VCaP (cell line): ENCODE measurements around the gene GORASP1.

Source experiments
- H3K27ac ChIP-seq: fragments of 450-650 bp; 2 replicates; pipeline ENCODE4 v1.5.1; 2017
- TF ChIP-seq, protein P1 (sequence below): fragments of 450-650 bp; conservative IDR thresholded peaks from 2 replicates; pipeline ENCODE4 v1.5.1; 2017; ENCODE audit warnings: mild to moderate bottlenecking, moderate library complexity

The GORASP1 gene

DNA sequence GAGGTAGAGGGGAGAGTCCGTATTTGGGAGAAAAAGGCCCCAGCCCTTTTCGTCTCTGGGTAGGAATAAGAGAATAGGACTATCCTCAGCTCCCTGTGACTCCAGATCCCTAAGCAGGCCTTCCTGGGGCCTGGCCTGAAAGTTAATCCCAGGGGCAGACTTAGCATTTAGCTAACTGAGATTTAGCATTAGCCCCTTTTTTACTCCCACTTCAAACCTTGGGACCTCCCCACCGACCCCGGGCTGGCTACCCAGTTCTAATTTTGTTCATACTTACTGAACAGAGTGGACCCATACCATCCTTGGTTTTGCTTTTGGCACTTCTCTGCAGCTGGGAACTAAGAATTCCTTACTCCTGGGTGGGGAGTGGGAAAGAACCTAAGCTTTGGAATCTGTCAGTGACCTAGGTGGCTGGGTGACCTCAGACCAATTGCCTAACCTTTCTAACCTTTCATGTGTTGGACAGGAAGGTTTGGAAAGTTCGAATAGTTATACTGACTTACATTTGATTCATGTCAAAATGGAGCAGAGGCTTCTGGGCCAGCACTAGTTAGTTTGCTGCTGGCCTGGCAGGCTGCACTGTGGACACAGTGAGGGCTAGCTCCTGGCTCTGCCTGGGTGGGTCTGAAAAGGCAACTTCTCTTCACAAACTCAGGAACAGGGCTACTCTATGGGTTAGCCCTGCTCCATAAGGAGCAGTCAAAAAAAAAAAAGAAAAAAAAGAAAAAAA lies 11.7 kb upstream of the GORASP1 start:
- TF ChIP-seq, protein P1, sequence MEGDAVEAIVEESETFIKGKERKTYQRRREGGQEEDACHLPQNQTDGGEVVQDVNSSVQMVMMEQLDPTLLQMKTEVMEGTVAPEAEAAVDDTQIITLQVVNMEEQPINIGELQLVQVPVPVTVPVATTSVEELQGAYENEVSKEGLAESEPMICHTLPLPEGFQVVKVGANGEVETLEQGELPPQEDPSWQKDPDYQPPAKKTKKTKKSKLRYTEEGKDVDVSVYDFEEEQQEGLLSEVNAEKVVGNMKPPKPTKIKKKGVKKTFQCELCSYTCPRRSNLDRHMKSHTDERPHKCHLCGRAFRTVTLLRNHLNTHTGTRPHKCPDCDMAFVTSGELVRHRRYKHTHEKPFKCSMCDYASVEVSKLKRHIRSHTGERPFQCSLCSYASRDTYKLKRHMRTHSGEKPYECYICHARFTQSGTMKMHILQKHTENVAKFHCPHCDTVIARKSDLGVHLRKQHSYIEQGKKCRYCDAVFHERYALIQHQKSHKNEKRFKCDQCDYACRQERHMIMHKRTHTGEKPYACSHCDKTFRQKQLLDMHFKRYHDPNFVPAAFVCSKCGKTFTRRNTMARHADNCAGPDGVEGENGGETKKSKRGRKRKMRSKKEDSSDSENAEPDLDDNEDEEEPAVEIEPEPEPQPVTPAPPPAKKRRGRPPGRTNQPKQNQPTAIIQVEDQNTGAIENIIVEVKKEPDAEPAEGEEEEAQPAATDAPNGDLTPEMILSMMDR = no peak
- H3K27ac ChIP-seq = no peak overlapping the region

DNA sequence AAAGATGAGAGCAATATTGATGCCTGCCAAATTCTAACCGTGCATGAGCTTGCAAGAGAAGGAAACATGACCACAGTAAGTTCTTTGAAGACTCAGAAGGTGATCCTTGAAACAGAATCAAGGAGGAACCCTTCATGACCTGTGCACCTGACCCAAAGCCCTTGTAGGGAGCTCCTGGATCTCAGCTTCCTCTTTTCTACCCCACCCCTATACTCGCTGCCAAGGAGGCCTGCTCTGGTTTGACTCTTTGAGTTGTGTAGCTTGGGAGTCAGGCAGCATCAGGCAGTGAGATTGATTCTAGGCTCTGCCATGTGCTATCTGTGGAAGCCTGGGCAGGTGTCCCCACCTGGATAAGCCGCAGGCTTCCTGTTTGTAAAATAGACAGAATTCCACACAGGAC lies 10.7 kb upstream of the GORASP1 start:
- TF ChIP-seq, protein P1 = no peak

DNA sequence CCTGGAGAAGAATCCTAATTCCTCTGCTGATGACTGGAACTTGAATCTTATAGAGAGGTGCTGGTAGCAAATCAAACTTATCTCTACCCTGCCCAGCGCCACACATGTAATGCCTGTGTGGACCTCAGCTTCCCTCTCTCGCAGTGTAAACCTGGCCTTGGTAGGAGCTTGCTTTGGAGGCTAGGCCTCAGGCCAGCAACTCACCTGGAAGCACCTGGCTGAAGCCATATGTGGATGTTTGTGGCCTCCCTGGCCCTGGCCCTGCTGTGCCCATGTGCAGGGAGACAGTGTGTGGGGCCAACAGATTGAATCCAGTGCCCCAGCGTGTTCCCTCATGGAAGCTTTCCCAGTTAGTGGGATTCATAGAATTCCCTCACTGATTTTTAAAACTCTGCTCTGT lies 8.4 kb upstream of the GORASP1 start:
- TF ChIP-seq, protein P1 = no peak
- H3K27ac ChIP-seq = no peak overlapping the region

More for the DNA sequence above, 10.7 kb upstream of the GORASP1 start:
- no peak overlapping the region for H3K27ac ChIP-seq

DNA sequence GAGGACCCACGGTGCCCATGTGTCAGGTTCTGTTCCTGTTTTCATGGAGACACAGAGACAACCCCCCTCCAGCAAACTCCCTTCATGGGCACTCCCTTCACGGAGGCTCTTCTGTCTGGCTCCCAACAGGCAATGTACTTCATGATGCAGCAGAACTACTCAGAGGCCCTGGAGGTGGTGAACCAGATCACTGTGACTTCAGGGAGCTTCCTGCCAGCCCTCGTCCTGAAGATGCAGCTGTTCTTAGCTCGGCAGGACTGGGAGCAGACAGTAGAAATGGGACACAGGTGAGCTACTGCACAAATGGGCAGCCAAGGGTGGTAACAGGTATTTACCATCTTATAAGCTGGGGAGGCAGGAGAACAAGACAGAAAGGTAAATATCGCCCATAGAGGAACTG lies 7.0 kb upstream of the GORASP1 start:
- H3K27ac ChIP-seq = no peak overlapping the region
- TF ChIP-seq, protein P1 = no peak

DNA sequence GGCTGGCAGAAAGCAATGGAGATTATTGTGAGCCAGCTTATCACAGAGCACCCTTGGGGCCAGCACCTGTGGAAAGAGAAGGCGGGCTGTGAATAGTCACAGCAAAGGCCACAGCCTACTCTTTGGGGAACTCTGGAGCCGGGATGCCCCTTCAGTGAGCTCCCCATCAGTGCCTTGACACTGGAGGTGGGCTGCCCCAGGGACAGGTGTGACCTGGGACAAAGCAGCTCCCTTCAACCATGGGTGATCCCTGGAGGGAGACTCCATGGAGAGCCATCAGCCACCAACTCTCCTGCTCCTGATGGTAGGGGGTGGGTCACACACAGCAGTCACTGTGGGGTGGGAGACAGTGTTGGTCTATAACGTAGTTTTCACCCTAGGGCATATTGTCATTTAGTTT lies 5.9 kb upstream of the GORASP1 start:
- no peak overlapping the region for H3K27ac ChIP-seq
- TF ChIP-seq, protein P1 = no peak

DNA sequence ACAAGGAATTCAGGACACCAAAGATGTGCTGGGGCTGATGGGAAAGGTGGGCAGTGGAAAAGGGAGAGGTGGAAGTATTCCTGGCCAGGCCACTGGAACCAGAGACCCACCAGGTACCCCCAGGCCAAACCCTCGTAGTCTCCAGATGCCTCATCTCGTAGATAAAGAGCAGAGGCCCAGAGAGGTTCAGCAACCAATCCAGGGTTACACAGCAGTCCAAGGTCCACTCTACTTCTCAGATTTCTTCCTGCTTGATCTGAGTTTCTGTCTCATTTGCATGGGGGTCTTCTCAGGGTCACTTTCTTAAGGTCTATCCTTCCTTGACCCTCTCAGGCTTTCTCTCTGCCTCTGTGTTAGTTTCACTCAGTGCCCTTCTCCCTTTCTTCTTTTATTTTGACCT lies 5.1 kb upstream of the GORASP1 start:
- no peak overlapping the region for H3K27ac ChIP-seq
- TF ChIP-seq, protein P1 = no peak

DNA sequence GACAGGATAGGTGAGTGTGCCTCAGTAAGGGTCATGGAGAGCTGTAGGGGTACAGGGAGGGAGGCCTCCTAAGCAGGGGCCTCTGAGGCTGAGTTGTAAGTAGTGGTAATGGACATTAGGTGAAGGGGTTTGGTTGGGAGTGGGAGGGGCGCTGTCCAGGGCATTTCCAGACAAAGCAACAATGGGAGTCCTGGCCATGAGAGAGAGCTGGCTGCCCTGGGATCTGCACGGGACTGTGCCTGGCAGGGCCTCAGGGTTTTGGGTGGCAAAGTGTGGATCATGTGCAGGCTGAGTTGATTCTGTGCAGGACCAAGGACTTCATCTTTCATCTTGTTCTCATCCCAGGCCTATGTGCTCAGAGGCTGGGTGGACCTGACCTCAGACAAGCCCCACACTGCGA lies 4.7 kb upstream of the GORASP1 start:
- TF ChIP-seq, protein P1 = no peak
- H3K27ac ChIP-seq = no peak overlapping the region
